GM12878 (cell line): Measurements from ENCODE around the gene MAGT1. TPM values are rescaled to one million over a fixed set of nuclear protein-coding genes. Genes with fewer than 3 reads are reported as not detected.

Source experiments
- ATAC-seq: fragments of 200-7000 bp; cut with Tn5 transposase; 3 replicates; pipeline ENCODE4 v1.9.1; 2020; ENCODE audit warnings: mild to moderate bottlenecking, moderate library complexity
- BruUV-seq: library from RNA; stranded (reverse); fragments of 400-500 nt; replicated peaks from 2 replicates; lab custom pipeline; 2021; lab: Mats Ljungman, UMichigan
- CTCF ChIA-PET: fragments of 300-600 bp; sonication (Branson Sonifier 250); formaldehyde crosslinking; extraction: SDS; loops from one replicate; lab custom pipeline; 2021; ENCODE audit warnings: inconsistent platforms; lab: Yijun Ruan, JAX
- POLR2A ChIA-PET: fragments of 350-600 bp; formaldehyde crosslinking; extraction: SDS; loops from one replicate; lab custom pipeline; 2021; ENCODE audit warnings: inconsistent platforms; lab: Charles Lee
- RAD21 ChIA-PET: fragments of 300-600 bp; sonication (Branson Sonifier 250); formaldehyde crosslinking; loops from one replicate; lab custom pipeline; 2023; ENCODE audit warnings: antibody characterized with exemption; ENCODE audit not compliant: unreplicated experiment; lab: Charles Lee
- SMC1A ChIA-PET: fragments of 300-600 bp; sonication (Branson Sonifier 250); formaldehyde crosslinking; loops from one replicate; lab custom pipeline; 2023; ENCODE audit not compliant: unreplicated experiment, uncharacterized antibody; lab: Charles Lee
- DNase-seq: peaks from one replicate; pipeline ENCODE4 v3.0.0-alpha.2; 2011; ENCODE audit warnings: low read depth, low spot score
- FAIRE-seq: peaks from 3 replicates; lab custom pipeline; 2011; peaks lifted over from hg19 to GRCh38; lab: Jason Lieb, UNC
- H2AFZ ChIP-seq: 2 replicates; pipeline ENCODE4 v1.6.0; 2011; ENCODE audit warnings: low read depth, low read length, control low read depth; ENCODE audit not compliant: control insufficient read depth
- H3K27ac ChIP-seq: 2 replicates; pipeline ENCODE4 v1.5.1; 2011; ENCODE audit warnings: control low read depth; ENCODE audit not compliant: control insufficient read depth, insufficient read depth
- H3K27me3 ChIP-seq, 2 experiments: replicated peaks in 1 of 2; 2 replicates each; pipeline versions ENCODE4 v1.6.0 to v1.6.1; 2011; ENCODE audit warnings: low read length in 1 of 2; ENCODE audit not compliant: control insufficient read depth in 2 of 2, insufficient read depth in 2 of 2
- H3K36me3 ChIP-seq, 2 experiments: 2 replicates each; pipeline ENCODE4 v1.5.1; 2011; ENCODE audit warnings: low read length in 1 of 2; ENCODE audit not compliant: control insufficient read depth in 2 of 2, insufficient read depth in 2 of 2
- H3K4me1 ChIP-seq: 2 replicates; pipeline ENCODE4 v1.6.1; 2011; ENCODE audit warnings: mild to moderate bottlenecking, low read length, moderate library complexity, mixed read lengths; ENCODE audit not compliant: control insufficient read depth, insufficient read depth
- H3K4me2 ChIP-seq: 2 replicates; pipeline ENCODE4 v1.6.0; 2011; ENCODE audit warnings: control low read depth; ENCODE audit not compliant: control insufficient read depth, insufficient read depth
- H3K4me3 ChIP-seq: fragments of 200-600 bp; sonication (generic); 2 replicates; pipeline ENCODE4 v1.5.1; 2016
- H3K79me2 ChIP-seq: 2 replicates; pipeline ENCODE4 v1.6.0; 2011; ENCODE audit warnings: low read length; ENCODE audit not compliant: control insufficient read depth, insufficient read depth
- H3K9ac ChIP-seq: 2 replicates; pipeline ENCODE4 v1.8.0; 2011; ENCODE audit warnings: low read length, control low read depth, mixed read lengths; ENCODE audit not compliant: control insufficient read depth, insufficient read depth
- H3K9me3 ChIP-seq: replicated peaks from 3 replicates; pipeline ENCODE4 v1.5.1; 2011; ENCODE audit warnings: mild to moderate bottlenecking, low read length; ENCODE audit not compliant: control insufficient read depth, insufficient read depth
- H4K20me1 ChIP-seq: 2 replicates; pipeline ENCODE4 v1.6.0; 2011; ENCODE audit not compliant: control insufficient read depth, insufficient read depth
- BCL3 ChIP-seq: IDR thresholded peaks from 2 replicates; pipeline ENCODE4 v1.6.1; 2011; ENCODE audit warnings: borderline replicate concordance, low read depth, mild to moderate bottlenecking, moderate library complexity, low read length; ENCODE audit not compliant: insufficient read depth, poor library complexity, severe bottlenecking
- BRCA1 ChIP-seq: IDR thresholded peaks from 2 replicates; pipeline ENCODE4 v1.6.1; 2011; ENCODE audit warnings: low read depth, low read length, improper control_type of control experiment
- CREM ChIP-seq: IDR thresholded peaks from 2 replicates; pipeline ENCODE4 v1.6.1; 2014; ENCODE audit warnings: antibody characterized with exemption, low read depth
- EP300 ChIP-seq, 2 experiments: fragments of 150-350 bp in 1 of 2; IDR thresholded peaks; 2 replicates each; pipeline ENCODE4 v1.6.1; 2011 to 2012; ENCODE audit warnings: low read depth in 2 of 2, low read length in 2 of 2, borderline replicate concordance in 1 of 2, improper control_type of control experiment in 1 of 2, inconsistent platforms in 1 of 2; ENCODE audit not compliant: control insufficient read depth in 1 of 2
- GABPA ChIP-seq: IDR thresholded peaks from 2 replicates; pipeline ENCODE4 v1.6.1; 2014; ENCODE audit warnings: antibody characterized with exemption, low read depth, mild to moderate bottlenecking, inconsistent platforms
- IKZF1 ChIP-seq: fragments of 450-650 bp; conservative IDR thresholded peaks from 2 replicates; pipeline ENCODE4 v1.6.1; 2017; ENCODE audit warnings: antibody characterized with exemption, mild to moderate bottlenecking
- KLF5 ChIP-seq: fragments of 450-650 bp; IDR thresholded peaks from 2 replicates; pipeline ENCODE4 v1.6.1; 2014; ENCODE audit warnings: mild to moderate bottlenecking; ENCODE audit not compliant: partially characterized antibody
- MEF2B ChIP-seq: fragments of 450-650 bp; IDR thresholded peaks from 2 replicates; pipeline ENCODE4 v1.6.1; 2018; ENCODE audit warnings: mild to moderate bottlenecking, moderate library complexity; ENCODE audit not compliant: partially characterized antibody, poor library complexity, severe bottlenecking
- MYC ChIP-seq: IDR thresholded peaks from 2 replicates; pipeline ENCODE4 v1.6.1; 2011; ENCODE audit warnings: mild to moderate bottlenecking, low read length, moderate library complexity, inconsistent platforms; ENCODE audit not compliant: insufficient read depth, insufficient replicate concordance, insufficient read length, severe bottlenecking
- POLR2AphosphoS5 ChIP-seq: IDR thresholded peaks from 2 replicates; pipeline ENCODE4 v1.6.1; 2011; ENCODE audit warnings: mild to moderate bottlenecking, low read length, inconsistent platforms
- SUZ12 ChIP-seq: fragments of 200-600 bp; sonication (generic); IDR thresholded peaks from one replicate; pipeline ENCODE4 v1.6.1; 2018; ENCODE audit warnings: antibody characterized with exemption, mild to moderate bottlenecking; ENCODE audit not compliant: unreplicated experiment
- WGBS: methylation state at CpG from one replicate; pipeline ENCODE4 v1.1.6; 2016; ENCODE audit warnings: low lambda C conversion rate; ENCODE audit not compliant: insufficient replicate concordance, insufficient coverage; ENCODE audit errors: missing lambda C conversion rate; 5-methylcytosine and 5-hydroxymethylcytosine counted together
- in situ Hi-C: fragments of 300-500 bp; cut with MboI; formaldehyde crosslinking; loops from 9 replicates; pipeline ENCODE4 v1.14.3; 2018; ENCODE audit warnings: mixed read lengths
- intact Hi-C: fragments of 100-400 bp; cut with micrococcal nuclease; formaldehyde crosslinking; loops from one replicate; pipeline ENCODE4 v1.14.2; 2022; ENCODE audit not compliant: unreplicated experiment
- polyA plus RNA-seq, 11 experiments: library from polyadenylated mRNA; depleted of rRNA in 4 of 11; unstranded in 6 of 11; stranded (reverse) in 5 of 11; fragments of >200 nt; fragmentation: Nextera tagmentation in 4 of 11; fragmentation: Illumina TruSeq in 1 of 11; extraction: Ambion mirVana in 4 of 11; extraction: Trizol in 1 of 11; gene quantifications; 1 replicate in 1 of 11; 2 replicates in 10 of 11; pipeline versions ENCODE4 v1.2.1 to v1.2.3, GENCODE V29; 2011 to 2016; ENCODE audit warnings: inconsistent platforms in 2 of 11, missing spikeins in 2 of 11, low read depth in 1 of 11
- total RNA-seq, 4 experiments: library from RNA; depleted of rRNA in 3 of 4; stranded (reverse); fragments of >200 nt in 3 of 4; fragmentation: Illumina TruSeq in 1 of 4; extraction: Trizol in 1 of 4; gene quantifications; 2 replicates each; pipeline versions ENCODE4 v1.2.1 to v1.2.3, GENCODE V29; 2013 to 2021
- TF ChIP-seq, protein P1 (sequence below): IDR thresholded peaks from 2 replicates; pipeline ENCODE4 v1.6.1; 2012; ENCODE audit warnings: low read depth, low read length, improper control_type of control experiment
- TF ChIP-seq, protein P2 (sequence below): fragments of 450-650 bp; IDR thresholded peaks from 2 replicates; pipeline ENCODE4 v1.6.1; 2016; ENCODE audit warnings: mild to moderate bottlenecking, moderate library complexity, borderline replicate concordance

The MAGT1 gene
- total and polyA plus RNA-seq, 10 of the 15 experiments (the other 5 are each of a cell fraction or from before 2014, with no cell fraction given) = 28.0 to 59.1 (median 47.9) TPM

DNA sequence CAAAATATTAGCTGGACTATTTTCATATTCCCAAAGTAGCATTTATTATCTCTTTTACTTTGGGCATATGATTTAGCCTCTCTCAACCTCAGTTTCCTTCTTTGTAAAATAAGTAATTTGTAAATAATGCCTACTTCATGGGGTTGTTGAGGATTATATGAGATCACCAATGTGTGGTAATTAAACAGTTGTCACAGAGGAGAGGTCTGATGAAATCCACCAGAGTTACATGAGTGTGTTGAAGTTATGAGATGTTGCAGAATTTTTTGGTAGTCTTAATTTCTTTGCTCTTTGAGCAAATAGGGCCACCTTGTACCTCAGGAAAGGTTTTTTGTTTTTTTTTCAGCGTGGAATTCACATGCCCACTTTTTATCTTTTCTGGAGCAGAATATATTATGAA, 5.5 kb upstream of the MAGT1 start:
- H3K27ac ChIP-seq = peak overlapping the region; percentile 75; the same call in 1 of the 2 replicates
- peak overlapping the region; percentile 77 for H3K9ac ChIP-seq
- ATAC-seq = no peak
- ChIA-PET RAD21 (interaction anchor here (1.0 to 2.9 kb wide), 3 partner anchors 9 to 128 kb away, joined by 6 to 31 read pairs (median 11); partner anchors contain the start of gene ATP7A), SMC1A (interaction anchor here (1.1 to 2.2 kb wide), 5 partner anchors 13 to 258 kb away, joined by 3 to 17 read pairs (median 6); no protein-coding TSS in a partner anchor), POLR2A (interaction anchor here (1.0 to 2.4 kb wide), 6 partner anchors 9 to 173 kb away, joined by 3 to 11 read pairs (median 4); partner anchors contain the start of gene ATP7A), CTCF (interaction anchor here (0.6 to 3.8 kb wide), 4 partner anchors 8 to 124 kb away, joined by 3 to 30 read pairs (median 22); partner anchors contain the start of gene ATP7A)
- H3K4me1 ChIP-seq = no peaks in the 10 kb centered on the region
- peak overlapping the region; percentile 80 for H3K4me3 ChIP-seq
- no peak overlapping the region for H2AFZ ChIP-seq
- H3K27me3 ChIP-seq = no peaks in the 10 kb centered on the region
- no peaks in the 10 kb centered on the region; the same call in 2 of the 3 replicates for H3K9me3 ChIP-seq
- intact Hi-C loops (no loop called here), in situ Hi-C loops (loop anchor here (10.0 kb wide), 1 partner anchor 124 kb away; no protein-coding TSS in a partner anchor)
- 0% methylated on average over 1 of the region's 1 CpG for WGBS
- H4K20me1 ChIP-seq = no peaks in the 10 kb centered on the region
- H3K79me2 ChIP-seq = peaks cover 34% of the 10 kb centered on the region
- peak overlapping the region; percentile 54 for H3K4me2 ChIP-seq
- BruUV-seq = no TSS peak
- FAIRE-seq = no peak
- DNase-seq = no peak
- H3K36me3 ChIP-seq = no peaks in the 10 kb centered on the region; a peak in 1 of 4 replicates
- TF ChIP-seq, protein P1, sequence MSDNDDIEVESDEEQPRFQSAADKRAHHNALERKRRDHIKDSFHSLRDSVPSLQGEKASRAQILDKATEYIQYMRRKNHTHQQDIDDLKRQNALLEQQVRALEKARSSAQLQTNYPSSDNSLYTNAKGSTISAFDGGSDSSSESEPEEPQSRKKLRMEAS = no peak
- TF ChIP-seq KLF5 (no peak), IKZF1 (no peak), BRCA1 (no peak), MEF2B (no peak), BCL3 (no peak), EP300 (IDR thresholded peaks at IDR 0.05; ENCODE audit: borderline replicate concordance in 1 of 2, control insufficient read depth in 1 of 2, low read depth in 2 of 2, low read length in 2 of 2) (no peak), CREM (no peak), SUZ12 (no peak), MYC (no peak), POLR2AphosphoS5 (no peak), GABPA (no peak)
- TF ChIP-seq, protein P2, sequence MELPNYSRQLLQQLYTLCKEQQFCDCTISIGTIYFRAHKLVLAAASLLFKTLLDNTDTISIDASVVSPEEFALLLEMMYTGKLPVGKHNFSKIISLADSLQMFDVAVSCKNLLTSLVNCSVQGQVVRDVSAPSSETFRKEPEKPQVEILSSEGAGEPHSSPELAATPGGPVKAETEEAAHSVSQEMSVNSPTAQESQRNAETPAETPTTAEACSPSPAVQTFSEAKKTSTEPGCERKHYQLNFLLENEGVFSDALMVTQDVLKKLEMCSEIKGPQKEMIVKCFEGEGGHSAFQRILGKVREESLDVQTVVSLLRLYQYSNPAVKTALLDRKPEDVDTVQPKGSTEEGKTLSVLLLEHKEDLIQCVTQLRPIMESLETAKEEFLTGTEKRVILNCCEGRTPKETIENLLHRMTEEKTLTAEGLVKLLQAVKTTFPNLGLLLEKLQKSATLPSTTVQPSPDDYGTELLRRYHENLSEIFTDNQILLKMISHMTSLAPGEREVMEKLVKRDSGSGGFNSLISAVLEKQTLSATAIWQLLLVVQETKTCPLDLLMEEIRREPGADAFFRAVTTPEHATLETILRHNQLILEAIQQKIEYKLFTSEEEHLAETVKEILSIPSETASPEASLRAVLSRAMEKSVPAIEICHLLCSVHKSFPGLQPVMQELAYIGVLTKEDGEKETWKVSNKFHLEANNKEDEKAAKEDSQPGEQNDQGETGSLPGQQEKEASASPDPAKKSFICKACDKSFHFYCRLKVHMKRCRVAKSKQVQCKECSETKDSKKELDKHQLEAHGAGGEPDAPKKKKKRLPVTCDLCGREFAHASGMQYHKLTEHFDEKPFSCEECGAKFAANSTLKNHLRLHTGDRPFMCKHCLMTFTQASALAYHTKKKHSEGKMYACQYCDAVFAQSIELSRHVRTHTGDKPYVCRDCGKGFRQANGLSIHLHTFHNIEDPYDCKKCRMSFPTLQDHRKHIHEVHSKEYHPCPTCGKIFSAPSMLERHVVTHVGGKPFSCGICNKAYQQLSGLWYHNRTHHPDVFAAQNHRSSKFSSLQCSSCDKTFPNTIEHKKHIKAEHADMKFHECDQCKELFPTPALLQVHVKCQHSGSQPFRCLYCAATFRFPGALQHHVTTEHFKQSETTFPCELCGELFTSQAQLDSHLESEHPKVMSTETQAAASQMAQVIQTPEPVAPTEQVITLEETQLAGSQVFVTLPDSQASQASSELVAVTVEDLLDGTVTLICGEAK = no peak
